Suprapubic skin (tissue), 4 donors: ENCODE results near the gene MSMP. TPM values are rescaled to one million over a fixed set of nuclear protein-coding genes. Genes with fewer than 3 reads are reported as not detected.

Experiments used
- DNase-seq, 2 donors: peaks; one replicate each; pipeline ENCODE4 v3.0.0-alpha.2; 2019; ENCODE audit warnings: low spot score in 2 of 2
- H3K27ac ChIP-seq: fragments of 200-600 bp; sonication (generic); one replicate; pipeline ENCODE4 v1.5.1; 2019
- H3K27me3 ChIP-seq: fragments of 200-600 bp; sonication (generic); one replicate; pipeline ENCODE4 v1.5.1; 2019
- H3K36me3 ChIP-seq: fragments of 200-600 bp; sonication (generic); one replicate; pipeline ENCODE4 v1.5.1; 2019
- H3K4me1 ChIP-seq: fragments of 200-600 bp; sonication (generic); one replicate; pipeline ENCODE4 v1.5.1; 2019
- H3K4me3 ChIP-seq: fragments of 200-600 bp; sonication (generic); one replicate; pipeline ENCODE4 v1.5.1; 2019; ENCODE audit warnings: mild to moderate bottlenecking
- H3K9me3 ChIP-seq: fragments of 200-600 bp; sonication (generic); one replicate; pipeline ENCODE4 v1.5.1; 2019
- EP300 ChIP-seq: sonication (generic); formaldehyde crosslinking; IDR thresholded peaks from one replicate; pipeline ENCODE4 v1.6.1; 2017; ENCODE audit warnings: antibody characterized with exemption
- POLR2A ChIP-seq, 2 donors: fragments of 450-650 bp; IDR thresholded peaks; one replicate each; pipeline ENCODE4 v1.6.1; 2017; ENCODE audit warnings: antibody characterized with exemption in 2 of 2, mild to moderate bottlenecking in 2 of 2, moderate library complexity in 2 of 2
- POLR2AphosphoS5 ChIP-seq, 3 donors: sonication (generic); formaldehyde crosslinking; IDR thresholded peaks; one replicate each; pipeline ENCODE4 v1.6.1; 2017; ENCODE audit warnings: antibody characterized with exemption in 3 of 3
- WGBS: methylation state at CpG from one replicate; pipeline ENCODE4 v1.1.5; 2018; 5-methylcytosine and 5-hydroxymethylcytosine counted together
- total RNA-seq, 4 donors: library from RNA; depleted of rRNA; stranded (reverse); fragments of >200 nt; gene quantifications; one replicate each; pipeline ENCODE4 v1.1.0, GENCODE V29; 2016
- TF ChIP-seq, protein P1 (sequence below), 2 donors: fragments of 200-600 bp in 1 of 2; fragments of 450-650 bp in 1 of 2; sonication (generic) in 1 of 2; IDR thresholded peaks; one replicate each; pipeline ENCODE4 v1.5.1; 2016 to 2019; ENCODE audit warnings: antibody characterized with exemption in 2 of 2, mild to moderate bottlenecking in 1 of 2, moderate library complexity in 1 of 2

The MSMP gene
- total RNA-seq, 4 donors from 2014 or later = not detected

DNA sequence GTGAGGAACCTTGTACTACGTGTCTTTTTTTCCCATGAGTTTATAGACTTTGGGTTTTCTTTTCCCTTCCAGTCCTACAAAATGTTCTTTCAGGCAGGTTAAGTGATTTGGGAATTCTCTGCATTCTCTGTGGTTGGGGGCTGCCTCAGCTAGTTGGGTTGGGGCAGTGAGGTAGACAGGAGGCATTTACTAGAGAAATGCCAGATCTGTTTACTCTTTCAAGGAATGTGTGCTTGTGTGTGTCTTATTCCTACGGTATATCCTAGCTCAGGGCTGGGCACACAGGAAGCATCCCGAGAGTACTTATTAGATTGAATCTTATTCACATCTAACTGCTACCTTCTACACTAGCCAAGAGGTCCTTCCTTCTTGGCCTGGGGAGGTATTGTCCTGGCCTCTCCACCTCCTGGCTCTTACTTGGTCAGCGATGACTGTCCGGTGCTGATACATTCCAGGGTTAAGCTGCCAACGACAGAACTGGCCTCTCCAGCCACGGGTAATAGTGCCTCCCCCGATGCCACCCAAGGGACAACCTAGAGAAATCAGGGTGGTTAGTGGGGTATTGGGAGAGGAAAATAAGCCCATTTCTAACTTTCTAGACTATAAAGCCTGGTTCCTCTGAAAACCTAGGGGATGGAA is 10.1 kb downstream of the MSMP start:
- H3K4me3 ChIP-seq = no peak overlapping the region
- peak in 1 of 2 donors; percentile 35 for DNase-seq
- TF ChIP-seq POLR2AphosphoS5 (IDR thresholded peaks at IDR 0.05) = no peak
- TF ChIP-seq POLR2A (IDR thresholded peaks at IDR 0.05) = no peak
- TF ChIP-seq, protein P1, sequence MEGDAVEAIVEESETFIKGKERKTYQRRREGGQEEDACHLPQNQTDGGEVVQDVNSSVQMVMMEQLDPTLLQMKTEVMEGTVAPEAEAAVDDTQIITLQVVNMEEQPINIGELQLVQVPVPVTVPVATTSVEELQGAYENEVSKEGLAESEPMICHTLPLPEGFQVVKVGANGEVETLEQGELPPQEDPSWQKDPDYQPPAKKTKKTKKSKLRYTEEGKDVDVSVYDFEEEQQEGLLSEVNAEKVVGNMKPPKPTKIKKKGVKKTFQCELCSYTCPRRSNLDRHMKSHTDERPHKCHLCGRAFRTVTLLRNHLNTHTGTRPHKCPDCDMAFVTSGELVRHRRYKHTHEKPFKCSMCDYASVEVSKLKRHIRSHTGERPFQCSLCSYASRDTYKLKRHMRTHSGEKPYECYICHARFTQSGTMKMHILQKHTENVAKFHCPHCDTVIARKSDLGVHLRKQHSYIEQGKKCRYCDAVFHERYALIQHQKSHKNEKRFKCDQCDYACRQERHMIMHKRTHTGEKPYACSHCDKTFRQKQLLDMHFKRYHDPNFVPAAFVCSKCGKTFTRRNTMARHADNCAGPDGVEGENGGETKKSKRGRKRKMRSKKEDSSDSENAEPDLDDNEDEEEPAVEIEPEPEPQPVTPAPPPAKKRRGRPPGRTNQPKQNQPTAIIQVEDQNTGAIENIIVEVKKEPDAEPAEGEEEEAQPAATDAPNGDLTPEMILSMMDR (IDR thresholded peaks at IDR 0.05) = no peak
- no peak for TF ChIP-seq EP300
- H3K4me1 ChIP-seq = peaks cover 38% of the 10 kb centered on the region
- H3K9me3 ChIP-seq = no peaks in the 10 kb centered on the region
- no peak overlapping the region for H3K27ac ChIP-seq
- no peaks in the 10 kb centered on the region for H3K27me3 ChIP-seq
- peaks cover 59% of the 10 kb centered on the region for H3K36me3 ChIP-seq
- WGBS = 88% methylated on average over 8 of the region's 8 CpGs

DNA sequence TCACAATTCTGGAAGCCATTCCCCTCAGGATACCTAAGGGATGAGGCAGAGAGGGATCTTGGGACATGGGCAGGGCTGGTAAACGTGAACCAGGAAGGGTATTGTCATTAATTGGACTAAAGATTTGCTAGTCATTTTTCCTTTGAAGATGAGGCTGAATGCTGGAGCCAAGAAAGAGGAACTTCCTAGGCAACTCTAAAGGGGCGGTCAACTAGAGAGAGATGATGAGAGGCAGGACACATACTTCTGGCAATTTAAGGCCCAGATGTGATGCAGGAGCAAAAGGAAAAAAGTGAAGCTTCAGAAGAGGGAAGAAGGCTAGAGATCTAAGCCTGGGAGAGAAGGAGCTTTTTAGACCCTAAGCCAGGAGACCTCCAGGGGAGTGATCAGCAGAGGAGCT is 10.6 kb downstream of the MSMP start:
- Histone ChIP-seq H3K4me3 (no peak overlapping the region), H3K27me3 (no peaks in the 10 kb centered on the region), H3K36me3 (peaks cover 64% of the 10 kb centered on the region), H3K4me1 (peaks cover 38% of the 10 kb centered on the region), H3K9me3 (no peaks in the 10 kb centered on the region), H3K27ac (no peak overlapping the region)
- DNase-seq = no peak
- TF ChIP-seq POLR2AphosphoS5 (IDR thresholded peaks at IDR 0.05) (no peak), EP300 (no peak), POLR2A (IDR thresholded peaks at IDR 0.05) (no peak)
- TF ChIP-seq, protein P1 (IDR thresholded peaks at IDR 0.05) = no peak
- 72% methylated on average over 2 of the region's 2 CpGs for WGBS

DNA sequence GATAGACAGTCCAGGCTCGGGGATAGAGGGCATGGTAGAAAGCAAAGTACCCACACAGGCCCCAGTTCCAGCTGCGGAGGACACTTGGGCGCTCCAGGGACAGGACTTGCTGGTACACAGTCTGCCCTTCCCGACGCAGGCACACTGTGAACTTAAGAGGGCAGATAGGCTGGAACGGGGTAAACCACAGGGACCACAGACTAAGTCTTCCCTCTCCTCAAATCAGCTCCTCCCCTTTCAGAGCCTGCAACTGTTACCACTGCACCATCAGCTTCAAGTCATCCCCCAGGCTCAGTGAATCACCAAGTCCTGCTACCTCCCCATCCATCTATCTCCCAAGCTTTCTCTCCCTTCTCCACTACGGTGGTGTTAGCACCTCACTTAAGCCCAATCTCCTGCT is 12.3 kb downstream of the MSMP start:
- peak in 1 of 2 donors; percentile 13 for DNase-seq
- peaks cover 82% of the 10 kb centered on the region for H3K36me3 ChIP-seq
- no peak overlapping the region for H3K27ac ChIP-seq
- no peak overlapping the region for H3K4me3 ChIP-seq
- TF ChIP-seq, protein P1 (IDR thresholded peaks at IDR 0.05) = no peak
- TF ChIP-seq POLR2AphosphoS5 (IDR thresholded peaks at IDR 0.05) (no peak), POLR2A (IDR thresholded peaks at IDR 0.05) (no peak), EP300 (no peak)
- no peaks in the 10 kb centered on the region for H3K9me3 ChIP-seq
- WGBS = 91% methylated on average over 7 of the region's 7 CpGs
- H3K4me1 ChIP-seq = peaks cover 23% of the 10 kb centered on the region
- no peaks in the 10 kb centered on the region for H3K27me3 ChIP-seq

DNA sequence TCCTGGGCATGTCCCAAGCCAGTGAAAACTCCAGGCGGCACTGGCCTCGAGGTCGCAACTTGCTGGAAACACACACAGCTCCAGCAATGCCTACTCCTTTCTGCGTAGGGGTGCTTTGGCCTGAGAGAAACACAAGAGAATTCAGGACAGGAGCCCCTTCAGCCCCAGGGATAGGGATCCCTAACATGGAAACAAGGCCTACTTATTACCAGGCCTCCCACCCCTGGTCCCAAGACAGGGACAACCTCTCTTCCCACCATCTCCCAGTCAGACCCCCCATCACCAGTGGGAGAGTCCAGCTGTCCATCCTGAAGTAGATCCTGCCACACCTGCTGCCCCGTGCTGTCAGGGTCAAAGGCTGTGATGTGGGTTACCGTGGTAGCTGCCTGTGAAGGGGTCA is 13.8 kb downstream of the MSMP start:
- TF ChIP-seq, protein P1 (IDR thresholded peaks at IDR 0.05) = no peak
- TF ChIP-seq POLR2AphosphoS5 (IDR thresholded peaks at IDR 0.05) (no peak), EP300 (no peak), POLR2A (IDR thresholded peaks at IDR 0.05) (no peak)
- Histone ChIP-seq H3K36me3 (peaks cover 97% of the 10 kb centered on the region), H3K27me3 (no peaks in the 10 kb centered on the region), H3K9me3 (no peaks in the 10 kb centered on the region), H3K4me1 (peaks cover 9% of the 10 kb centered on the region), H3K27ac (no peak overlapping the region), H3K4me3 (no peak overlapping the region)
- 80% methylated on average over 1 of the region's 6 CpGs for whole genome bisulfite sequencing
- DNase-seq = no peak

DNA sequence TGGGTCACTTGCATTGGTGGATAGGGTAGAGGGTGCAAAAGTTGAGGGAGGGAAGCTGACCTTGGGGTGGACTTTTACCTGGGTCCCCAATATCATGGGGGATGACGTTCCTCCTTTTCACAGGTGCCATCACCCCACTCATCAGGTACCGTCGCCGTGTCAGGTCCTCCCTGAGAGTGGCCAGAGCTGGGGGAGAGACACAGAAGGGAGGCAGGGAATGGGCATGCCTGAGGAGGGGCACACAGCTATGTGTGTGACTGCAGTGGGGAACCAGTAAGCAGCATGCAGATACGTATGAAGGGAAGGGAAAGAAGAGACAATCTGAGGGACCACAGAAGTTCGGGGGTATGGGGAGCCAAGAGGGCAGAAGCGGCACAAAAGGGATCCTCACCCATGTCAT is 15.2 kb downstream of the MSMP start:
- 87% methylated on average over 7 of the region's 7 CpGs for WGBS

More for the DNA sequence above, 15.2 kb downstream of the MSMP start:
- H3K27ac ChIP-seq = no peak overlapping the region
- peaks cover 90% of the 10 kb centered on the region for H3K36me3 ChIP-seq
- no peaks in the 10 kb centered on the region for H3K9me3 ChIP-seq
- H3K4me3 ChIP-seq = no peak overlapping the region
- TF ChIP-seq, protein P1 (IDR thresholded peaks at IDR 0.05) = no peak
- no peak for TF ChIP-seq EP300
- no peak for TF ChIP-seq POLR2AphosphoS5 (IDR thresholded peaks at IDR 0.05)
- no peak for TF ChIP-seq POLR2A (IDR thresholded peaks at IDR 0.05)
- H3K4me1 ChIP-seq = no peaks in the 10 kb centered on the region
- DNase-seq = peak in 1 of 2 donors; percentile 40
- H3K27me3 ChIP-seq = no peaks in the 10 kb centered on the region
